ENCODE results near the gene NFIX. TPM values are rescaled to one million over a fixed set of nuclear protein-coding genes. Genes with fewer than 3 reads are reported as not detected.

Gene NFIX
- 36.8 and 44.9 TPM in 2 replicates for total RNA-seq

DNA sequence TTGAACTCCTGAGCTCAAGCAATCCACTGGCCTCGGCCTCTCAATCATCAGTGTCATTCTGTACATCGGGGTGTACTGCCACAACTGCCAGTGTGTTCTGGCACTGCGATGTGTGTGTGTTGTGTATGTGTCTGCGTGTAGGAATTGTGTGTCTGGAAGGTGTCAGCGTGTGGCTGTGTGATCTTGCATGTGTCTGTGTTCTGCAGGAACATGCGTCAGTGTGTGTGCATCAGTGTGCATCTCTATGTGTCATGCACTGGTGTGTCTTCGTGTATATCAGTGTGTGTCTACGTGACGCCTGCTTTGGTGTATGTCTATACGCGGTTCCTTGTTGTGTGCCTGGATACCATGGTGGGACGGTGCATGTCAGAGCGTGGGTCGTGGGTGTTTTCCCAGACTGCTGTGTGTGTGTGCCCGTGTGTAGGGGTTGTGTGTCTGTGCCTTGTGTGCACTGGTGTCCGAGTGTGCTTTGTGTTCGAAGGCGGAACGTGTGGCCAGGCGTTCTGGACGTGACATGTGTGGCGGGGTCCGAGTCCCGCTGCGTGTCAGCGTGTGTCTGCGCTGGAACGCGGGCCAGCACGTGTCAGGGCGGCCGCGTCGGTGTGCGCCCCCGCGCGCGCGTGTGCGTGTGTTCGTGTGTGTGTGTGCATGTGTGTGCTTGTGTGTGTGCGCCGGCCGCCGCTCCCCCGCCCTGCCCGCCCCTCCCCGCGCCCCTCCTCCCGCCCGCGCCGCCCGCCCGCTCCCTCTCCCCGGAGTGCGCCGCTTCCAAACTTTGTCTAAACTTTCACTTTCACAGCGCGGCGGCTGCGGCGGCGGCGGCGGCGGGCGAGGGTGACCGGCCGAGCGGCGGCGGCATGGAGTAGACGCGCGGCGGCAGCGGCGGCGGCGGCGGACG is at the start of gene NFIX:
NFIX (plus strand) TSS at position 775 of the 895 bp plus-strand sequence. CDS start 363 bp downstream, outside the sequence.

DNA sequence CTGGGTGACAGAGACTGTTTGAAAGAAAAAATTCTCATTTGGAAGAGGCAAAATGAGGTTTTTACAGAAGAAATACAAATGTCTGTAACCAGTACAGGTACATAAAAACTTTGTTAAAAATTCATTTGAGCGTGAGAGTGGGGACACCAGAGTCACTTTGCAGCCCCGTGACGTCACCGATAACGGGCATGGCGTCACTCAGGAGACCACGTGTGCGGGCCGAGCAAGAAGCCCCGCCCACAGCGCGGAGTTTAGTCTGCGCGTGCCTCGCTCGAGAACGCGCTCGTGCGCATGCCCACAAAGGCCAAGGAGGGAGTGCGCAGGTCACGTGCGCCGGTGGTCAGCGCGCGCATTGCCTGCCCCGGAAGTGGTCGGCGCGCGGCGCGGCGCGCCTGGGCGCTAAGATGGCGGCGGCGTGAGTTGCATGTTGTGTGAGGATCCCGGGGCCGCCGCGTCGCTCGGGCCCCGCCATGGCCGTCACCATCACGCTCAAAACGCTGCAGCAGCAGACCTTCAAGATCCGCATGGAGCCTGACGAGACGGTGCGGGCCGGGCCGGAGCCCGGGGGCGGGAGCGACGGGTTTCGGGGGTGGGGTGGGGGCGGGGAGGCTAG is 49.7 kb upstream of the NFIX start, which contains the start of gene RAD23A:
RAD23A (plus strand) TSS at position 384 of the 613 bp plus-strand sequence; CDS start at position 471, 87 bp downstream.

DNA sequence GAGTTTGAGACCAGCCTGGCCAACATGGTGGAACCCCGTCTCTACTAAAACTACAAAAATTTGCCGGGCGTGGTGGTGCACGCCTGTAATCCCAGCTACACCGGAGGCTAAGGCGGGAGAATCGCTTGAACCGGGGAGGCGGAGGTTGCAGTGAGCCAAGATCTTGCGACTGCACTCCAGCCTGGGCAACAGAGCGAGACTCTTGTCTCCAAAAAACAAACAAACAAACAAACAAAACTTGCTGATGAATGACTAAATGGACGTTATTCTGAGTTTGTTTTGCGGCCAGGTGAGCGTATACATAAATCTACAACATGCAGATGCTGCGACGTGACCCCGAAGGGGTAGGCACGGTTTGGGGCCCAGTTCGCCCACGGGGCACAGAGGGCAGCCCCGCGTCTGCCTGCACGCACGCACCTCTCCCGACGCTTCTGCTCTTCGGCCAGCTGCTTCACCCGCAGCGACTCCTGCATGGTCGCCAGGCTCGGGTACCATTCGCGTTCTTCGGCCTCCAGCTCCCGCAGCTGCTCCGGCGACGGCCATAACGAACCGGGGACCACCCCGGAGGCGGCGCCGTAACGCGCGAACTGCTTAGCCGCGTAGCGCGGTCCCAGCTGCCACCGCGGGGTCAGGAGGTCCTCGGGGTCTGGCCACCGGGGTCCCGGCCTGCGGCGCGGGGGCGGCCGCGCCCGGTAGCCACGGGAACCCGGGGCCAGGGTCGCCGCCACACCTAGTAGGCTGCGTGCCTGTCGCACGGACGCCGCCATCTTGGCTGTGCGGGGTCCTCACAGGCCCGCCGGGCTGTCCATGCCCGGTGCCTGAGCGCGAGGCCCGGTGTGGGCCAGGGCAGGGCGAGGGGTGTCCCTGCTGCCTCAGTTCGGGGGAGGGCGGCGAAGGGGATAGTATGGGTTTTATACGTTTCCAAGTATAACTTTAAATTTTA is 38.6 kb upstream of the NFIX start, which contains the start of gene GADD45GIP1:
GADD45GIP1 (minus strand) TSS at position 778 of the 943 bp plus-strand sequence; CDS start at position 767, 11 bp downstream.

DNA sequence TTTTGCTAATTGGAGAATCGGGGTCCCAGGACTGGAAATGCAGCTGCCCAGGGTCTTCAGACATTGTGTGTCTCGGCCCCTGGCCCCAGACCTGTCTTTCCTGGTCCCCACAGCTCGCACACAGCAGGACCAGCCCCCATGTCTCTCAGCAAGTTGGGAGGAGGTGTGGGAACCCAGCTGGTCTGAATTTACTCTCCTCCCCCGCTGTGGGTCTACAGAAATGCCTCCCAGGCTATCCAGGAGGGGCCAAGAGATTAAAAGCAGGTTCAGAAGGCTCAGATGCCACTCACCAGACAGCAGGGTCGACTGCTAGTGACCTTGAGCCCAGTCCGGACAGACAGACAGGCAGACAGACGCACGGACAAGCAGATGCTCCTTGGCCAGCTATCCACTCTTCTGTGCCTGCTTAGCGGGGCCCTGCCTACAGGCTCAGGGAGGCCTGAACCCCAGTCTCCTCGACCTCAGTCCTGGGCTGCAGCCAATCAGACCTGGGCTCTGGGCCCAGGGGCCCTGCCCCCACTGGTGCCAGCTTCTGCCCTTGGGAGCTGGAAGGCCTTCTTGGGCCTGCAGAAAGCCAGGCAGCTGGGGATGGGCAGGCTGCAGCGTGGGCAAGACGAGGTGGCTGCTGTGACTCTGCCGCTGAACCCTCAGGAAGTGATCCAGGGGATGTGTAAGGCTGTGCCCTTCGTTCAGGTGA is 25.8 kb upstream of the NFIX start, which contains the start of gene DAND5:
DAND5 (plus strand) TSS at position 285 of the 697 bp plus-strand sequence; CDS start at position 370, 85 bp downstream.

DNA sequence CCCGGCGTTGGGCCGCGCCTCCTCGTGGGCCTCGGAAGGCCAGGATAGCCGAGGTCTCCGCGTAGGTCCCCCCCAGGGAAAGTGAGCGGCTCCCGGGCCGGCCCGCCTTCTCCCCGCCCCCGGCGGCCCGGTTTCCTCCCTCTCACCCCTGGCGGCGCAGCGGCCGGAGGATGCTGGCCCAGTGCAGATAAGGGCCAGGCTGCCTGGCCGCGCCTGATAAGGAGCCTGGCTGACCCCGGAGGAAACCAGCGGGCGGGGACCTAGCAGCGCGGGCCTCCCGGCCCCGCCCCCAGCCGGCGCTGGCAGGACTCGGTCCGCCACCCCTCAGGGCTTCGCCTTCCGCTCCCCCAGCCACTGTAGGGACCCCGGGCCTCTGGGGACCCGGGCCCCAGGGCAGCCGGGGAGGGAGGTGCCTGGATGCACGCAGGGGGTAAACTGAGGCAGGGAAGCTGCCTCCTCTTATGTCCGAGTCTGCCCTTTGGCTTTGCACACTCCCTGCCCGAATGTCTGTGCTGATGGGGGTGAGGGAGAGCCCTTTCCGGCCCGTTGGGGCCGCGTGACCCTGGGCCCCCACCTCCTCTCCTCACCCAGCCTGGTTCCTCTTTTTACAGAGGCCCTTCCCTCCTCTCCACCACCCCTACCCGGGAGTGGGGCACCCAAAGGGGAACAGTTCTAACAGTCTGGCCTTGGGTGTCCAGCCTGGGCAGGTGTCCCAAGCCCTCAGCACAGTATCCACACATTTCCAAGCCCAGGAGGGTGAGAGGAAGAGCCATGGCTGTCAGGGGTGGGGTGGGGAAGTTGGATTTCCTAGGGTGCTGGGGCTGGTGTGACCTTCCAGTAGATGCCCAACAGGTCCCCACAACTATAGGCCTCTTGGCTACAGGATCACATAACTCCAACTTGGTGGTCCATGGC is 107.6 kb downstream of the NFIX start, which contains the start of gene LYL1:
LYL1 (minus strand) TSS at position 193 of the 915 bp plus-strand sequence. CDS start 1,687 bp downstream, outside the sequence.

DNA sequence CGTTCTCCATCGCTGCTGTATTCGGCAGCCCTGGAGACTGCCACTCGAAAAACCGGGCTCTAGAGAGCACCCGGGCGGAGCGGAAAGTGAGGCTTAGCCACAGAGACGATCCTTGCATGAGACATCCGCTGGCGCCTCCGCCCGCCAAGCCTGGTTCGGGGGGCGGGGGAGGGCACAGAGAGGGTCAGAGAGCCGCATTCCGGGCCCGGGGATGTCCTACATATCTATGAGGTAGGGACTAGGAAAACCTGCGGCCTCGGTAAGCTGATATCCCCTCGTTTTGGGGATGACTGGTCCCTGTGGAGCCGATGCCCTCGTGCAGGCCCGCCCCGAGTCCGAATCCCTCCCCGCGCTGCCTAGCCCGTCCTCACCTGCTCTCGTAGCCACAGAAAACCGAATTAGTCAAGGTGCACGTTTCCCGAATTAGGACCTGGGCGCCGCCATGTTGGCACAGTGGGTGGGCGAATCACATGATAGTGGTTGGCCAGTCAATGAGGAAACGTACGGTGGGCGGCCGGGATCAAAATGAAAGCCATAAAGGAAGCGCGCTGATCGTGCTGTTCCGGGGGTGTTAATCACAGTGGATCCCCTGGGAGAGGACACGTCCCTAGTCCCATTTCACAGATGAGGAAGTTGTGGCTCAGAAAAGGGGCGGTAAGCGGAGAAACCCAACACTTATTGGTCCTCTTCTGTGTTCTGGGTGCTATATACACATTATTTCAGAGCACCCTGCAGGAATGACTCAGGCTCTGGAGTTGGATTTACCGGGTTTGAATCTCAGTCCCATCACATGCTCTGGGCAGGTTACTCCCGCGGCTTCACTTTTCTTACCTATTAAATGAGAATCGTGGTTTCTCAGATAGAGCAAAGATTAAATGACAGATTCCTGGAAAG is 121.3 kb downstream of the NFIX start, which contains the start of gene TRMT1:
TRMT1 (minus strand) TSS at position 459 of the 894 bp plus-strand sequence; CDS start at position 118, 341 bp downstream.

DNA sequence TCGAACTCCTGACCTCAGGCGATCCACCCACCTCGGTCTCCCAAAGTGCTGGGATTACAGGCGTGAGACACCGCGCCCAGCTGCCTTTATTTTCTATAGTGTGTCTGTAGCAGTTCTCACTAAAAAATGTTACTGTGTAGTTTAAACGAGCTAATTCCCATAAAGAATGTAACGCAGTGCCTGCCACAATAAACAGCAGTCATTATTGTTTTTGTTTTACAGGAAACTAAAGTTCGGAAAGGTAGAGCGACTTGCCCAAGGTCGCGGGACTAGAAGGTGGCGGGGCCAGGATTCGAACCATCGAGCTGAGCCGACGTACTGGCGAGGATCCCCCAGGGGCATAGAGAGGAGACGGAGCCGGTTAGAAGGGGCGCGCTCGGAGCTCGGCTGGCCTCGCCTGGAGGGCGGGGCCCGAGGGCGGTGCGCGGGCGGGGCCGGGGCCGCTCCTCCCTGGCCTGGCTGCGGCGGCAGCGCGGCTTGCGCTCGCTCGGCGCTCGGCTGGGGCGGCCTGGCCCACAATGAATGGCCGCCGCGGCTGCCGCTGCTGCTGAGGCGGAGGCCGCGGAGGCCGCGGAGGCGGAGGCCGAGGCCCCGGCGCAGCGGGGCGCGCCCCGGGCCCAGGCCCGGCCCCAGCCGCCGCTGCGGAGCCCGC is 122.6 kb downstream of the NFIX start, which contains the start of gene NACC1:
NACC1 (plus strand) TSS at position 493 of the 652 bp plus-strand sequence. CDS start 16,944 bp downstream, outside the sequence.

Other genes starting within 250 kb of the NFIX start
- not detected in 2 replicates for gene BEST2, start 243.7 kb upstream of the NFIX start, total RNA-seq
- 15.8 and 21.2 TPM in 2 replicates for gene HOOK2, start 219.9 kb upstream of the NFIX start, total RNA-seq
- gene JUNB, start 204.0 kb upstream of the NFIX start, total RNA-seq = 61.4 and 83.8 TPM in 2 replicates
- 244 and 259 TPM in 2 replicates for gene PRDX2, start 193.7 kb upstream of the NFIX start, total RNA-seq
- gene THSD8, start 193.4 kb upstream of the NFIX start, total RNA-seq = 0.46 TPM in 1 of 2 replicates, not detected in the other
- gene RNASEH2A, start 188.9 kb upstream of the NFIX start, total RNA-seq = 6.5 and 7.3 TPM in 2 replicates
- not detected in 2 replicates for gene RTBDN, start 160.9 kb upstream of the NFIX start, total RNA-seq
- gene MAST1, start 157.0 kb upstream of the NFIX start, total RNA-seq = 0.18 and 0.28 TPM in 2 replicates
- 30.4 and 35.7 TPM in 2 replicates for gene DNASE2, start 114.0 kb upstream of the NFIX start, total RNA-seq
- 0.09 TPM in 1 of 2 replicates, not detected in the other for gene KLF1, start 108.3 kb upstream of the NFIX start, total RNA-seq
- gene GCDH, start 104.3 kb upstream of the NFIX start, total RNA-seq = 15.4 and 17.2 TPM in 2 replicates
- 0.14 TPM in 1 of 2 replicates, not detected in the other for gene SYCE2, start 76.2 kb upstream of the NFIX start, total RNA-seq
- gene FARSA, start 61.8 kb upstream of the NFIX start, total RNA-seq = 42.1 and 52.3 TPM in 2 replicates
- 2,199 and 2,490 TPM in 2 replicates for gene CALR, start 56.9 kb upstream of the NFIX start, total RNA-seq
- 43.9 and 64.8 TPM in 2 replicates for gene RAD23A, start 49.6 kb upstream of the NFIX start, total RNA-seq
- gene GADD45GIP1, start 38.3 kb upstream of the NFIX start, total RNA-seq = 25.8 and 30.0 TPM in 2 replicates
- not detected in 2 replicates for gene DAND5, start 25.9 kb upstream of the NFIX start, total RNA-seq
- 1.2 and 1.4 TPM in 2 replicates for gene LYL1, start 107.4 kb downstream of the NFIX start, total RNA-seq
- 21.9 and 28.4 TPM in 2 replicates for gene TRMT1, start 121.3 kb downstream of the NFIX start, total RNA-seq
- gene NACC1, start 122.8 kb downstream of the NFIX start, total RNA-seq = 27.7 and 38.6 TPM in 2 replicates
- gene STX10, start 154.9 kb downstream of the NFIX start, total RNA-seq = 67.1 and 81.0 TPM in 2 replicates
- gene IER2, start 154.9 kb downstream of the NFIX start, total RNA-seq = 6.5 and 11.2 TPM in 2 replicates